ENCODE measurements around the gene TEDC1.

TEDC1 gene

GRCh38 chr14:105470350-105471296, 20.4 kb upstream of the TEDC1 start (continued):
- TF ChIP-seq ZNF558 (tag by site-specific recombination; IDR thresholded peaks at IDR 0.05) (no peak), SP2 (tag by site-specific recombination; IDR thresholded peaks at IDR 0.05) (0 out of 2 replicates have a peak, but pooled peaks have one; percentile 6), ZNF148 (tag by site-specific recombination; IDR thresholded peaks at IDR 0.05; ENCODE audit: borderline replicate concordance) (no peak), ZNF398 (tag by site-specific recombination; IDR thresholded peaks at IDR 0.05) (0 out of 2 replicates have a peak, but pooled peaks have one; percentile 4), TCF7L2 (IDR thresholded peaks at IDR 0.05; ENCODE audit: borderline replicate concordance, low read depth, low read length) (no peak), ZNF785 (tag by site-specific recombination; IDR thresholded peaks at IDR 0.05) (no peak), ZNF549 (tag by site-specific recombination; IDR thresholded peaks at IDR 0.05) (no peak), HOXC10 (CRISPR knock-in tag; IDR thresholded peaks at IDR 0.05) (no peak), ZNF2 (tag by site-specific recombination; IDR thresholded peaks at IDR 0.05) (no peak), ZNF175 (tag by site-specific recombination; IDR thresholded peaks at IDR 0.05) (no peak), ZNF585B (tag by site-specific recombination; IDR thresholded peaks at IDR 0.05) (no peak), OSR2 (tag by site-specific recombination; IDR thresholded peaks at IDR 0.05) (no peak), HOXA7 (CRISPR knock-in tag; IDR thresholded peaks at IDR 0.05; ENCODE audit: borderline replicate concordance) (no peak), ZNF488 (tag by site-specific recombination; IDR thresholded peaks at IDR 0.05) (no peak), ZNF211 (tag by site-specific recombination; IDR thresholded peaks at IDR 0.05; ENCODE audit: low read depth) (no peak), ZBTB8A (tag by site-specific recombination; IDR thresholded peaks at IDR 0.05) (peak; percentile 35; the same call in 1 of the 2 replicates), CTCF (tag by site-specific recombination; IDR thresholded peaks at IDR 0.05) (peak; percentile 41; the same call in 1 of the 2 replicates), KLF8 (tag by site-specific recombination; IDR thresholded peaks at IDR 0.05) (peak; percentile 49; the same call in 1 of the 2 replicates), GLI2 (tag by site-specific recombination; IDR thresholded peaks at IDR 0.05; ENCODE audit: borderline replicate concordance, low read depth) (no peak), ZFP37 (tag by site-specific recombination; IDR thresholded peaks at IDR 0.05) (no peak), ZFP3 (tag by site-specific recombination; IDR thresholded peaks at IDR 0.05; ENCODE audit: low read depth) (no peak), IKZF3 (tag by site-specific recombination; IDR thresholded peaks at IDR 0.05) (0 out of 2 replicates have a peak, but pooled peaks have one; percentile 8), REST (tag by site-specific recombination; IDR thresholded peaks at IDR 0.05) (no peak), ZNF18 (tag by site-specific recombination; IDR thresholded peaks at IDR 0.05) (no peak), ZBTB26 (tag by site-specific recombination; optimal IDR thresholded peaks at IDR 0.05) (no peak)
